Epithelial cell of alveolus of lung (primary cell): ENCODE measurements around the gene SIGLEC12. TPM values are rescaled to one million over a fixed set of nuclear protein-coding genes. Genes with fewer than 3 reads are reported as not detected.

Experiments
- total RNA-seq: library from RNA; depleted of rRNA; stranded (reverse); fragments of >200 nt; gene quantifications from 2 replicates; pipeline ENCODE4 v1.2.1, GENCODE V29; 2015

SIGLEC12 gene
- not detected in 2 replicates for total RNA-seq

GRCh38 chr19:51501594-51502263, at the start of gene SIGLEC12:
SIGLEC12 (minus strand) TSS chr19:51501800; CDS start chr19:51501733, 67 bp downstream.

DNA sequence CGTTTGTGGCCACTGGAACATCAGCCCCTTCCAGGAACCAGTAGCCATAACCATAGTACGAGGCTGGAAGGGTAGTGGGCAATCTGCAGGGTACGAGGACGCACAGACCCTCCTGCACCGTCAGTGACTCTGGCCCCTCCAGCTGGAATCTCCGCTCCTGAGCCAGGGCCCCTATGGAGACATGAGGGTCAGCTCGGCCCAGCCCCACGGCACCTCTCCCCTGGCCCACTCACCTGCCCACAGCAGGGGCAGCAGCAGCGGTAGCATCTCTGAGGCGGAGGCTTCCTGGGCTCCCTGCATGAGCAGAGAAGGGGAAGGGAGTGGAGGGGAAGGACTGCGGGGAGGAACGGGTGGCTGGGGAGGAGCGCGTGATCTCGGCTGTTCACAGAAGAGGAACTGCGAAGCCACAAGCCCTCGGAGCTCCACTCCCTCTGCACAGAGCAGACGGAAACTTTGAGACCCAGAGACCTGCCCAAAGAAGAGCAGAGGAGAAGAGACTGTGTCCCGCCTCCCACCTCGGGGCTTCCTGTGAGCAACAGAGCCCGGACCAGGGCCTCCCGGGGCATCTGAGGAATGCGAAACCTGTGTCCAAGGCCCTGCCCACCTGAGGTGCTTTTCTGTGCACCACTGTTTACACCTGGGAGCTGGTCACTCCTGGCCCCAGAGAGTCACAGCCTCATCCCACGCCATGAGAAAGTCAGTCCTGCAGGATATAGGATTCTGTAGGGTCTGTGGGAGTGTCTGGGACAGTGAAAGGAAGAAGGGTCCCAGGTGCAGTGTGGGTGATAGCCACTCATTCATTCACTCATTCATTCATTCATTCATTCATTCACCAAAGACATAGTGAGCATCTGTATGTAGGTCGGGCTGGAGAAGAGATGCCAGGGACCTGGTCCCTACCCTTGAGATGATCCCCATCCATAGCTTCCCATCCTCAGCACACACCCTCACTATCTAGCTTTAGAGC, 30.0 kb upstream of the SIGLEC12 start, which contains the start of gene SIGLEC6:
Gene SIGLEC6, minus strand, starts transcription at position 322 of the 967 bp plus-strand sequence. Its CDS starts 22 bp downstream, at position 300.

GRCh38 chr19:51478381-51479234, 23.0 kb downstream of the SIGLEC12 start, which contains the start of gene CEACAM18:
CEACAM18 (plus strand) TSS chr19:51478539.

DNA sequence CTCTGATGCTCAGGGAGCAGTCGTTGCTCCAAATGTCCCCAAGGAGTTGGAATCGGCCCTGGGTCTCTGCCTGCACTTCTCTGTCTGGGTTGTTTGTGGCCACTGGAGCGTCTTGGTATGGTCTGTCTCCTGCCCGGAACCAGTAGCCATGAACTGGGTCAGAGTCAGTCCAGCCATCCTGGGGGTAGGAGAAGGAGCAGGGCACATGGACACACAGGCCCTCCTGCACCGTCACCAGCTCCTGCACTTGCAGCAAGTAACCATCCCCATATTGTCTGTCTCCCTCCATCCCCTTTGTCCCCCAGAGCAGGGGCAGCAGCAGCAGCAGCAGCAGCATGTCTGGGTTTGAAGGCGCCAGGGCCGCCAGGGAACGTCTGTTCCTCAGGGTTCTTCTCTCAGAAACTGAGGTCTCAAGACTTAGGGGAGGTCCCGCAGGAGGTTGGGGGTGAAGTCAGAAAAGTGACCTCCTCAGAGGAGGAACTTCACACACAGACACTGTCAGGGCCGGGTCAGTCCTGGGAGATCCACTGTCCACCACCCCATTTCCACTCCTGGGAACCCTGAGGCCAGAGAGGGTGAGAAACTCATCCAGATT, 43.5 kb downstream of the SIGLEC12 start, which contains the start of gene SIGLEC8:
Gene SIGLEC8, minus strand, starts transcription at position 404 of the 595 bp plus-strand sequence. Its CDS starts 67 bp downstream, at position 337.

Other genes with a start within 250 kb of the SIGLEC12 start
- under 0.01 and 1.8 TPM in 2 replicates for gene IGLON5, start 190.2 kb downstream of the SIGLEC12 start, total RNA-seq
- 0.91 and 1.8 TPM in 2 replicates for gene VSIG10L, start 159.7 kb downstream of the SIGLEC12 start, total RNA-seq
- 103 and 128 TPM in 2 replicates for gene ETFB, start 135.4 kb downstream of the SIGLEC12 start, total RNA-seq
- not detected in 2 replicates for gene CLDND2, start 132.8 kb downstream of the SIGLEC12 start, total RNA-seq
- gene NKG7, start 129.1 kb downstream of the SIGLEC12 start, total RNA-seq: not detected in 2 replicates
- gene LIM2, start 113.8 kb downstream of the SIGLEC12 start, total RNA-seq: not detected in 2 replicates
- not detected in 2 replicates for gene C19orf84, start 111.2 kb downstream of the SIGLEC12 start, total RNA-seq
- not detected in 2 replicates for gene SIGLEC10, start 84.2 kb downstream of the SIGLEC12 start, total RNA-seq
- not detected in 2 replicates for gene SIGLEC8, start 43.3 kb downstream of the SIGLEC12 start, total RNA-seq
- gene CEACAM18, start 23.3 kb downstream of the SIGLEC12 start, total RNA-seq: not detected in 2 replicates
- not detected in 2 replicates for gene SIGLEC6, start 29.9 kb upstream of the SIGLEC12 start, total RNA-seq
- 2.8 and 4.6 TPM in 2 replicates for gene ZNF175, start 69.5 kb upstream of the SIGLEC12 start, total RNA-seq
- not detected in 2 replicates for gene SIGLEC5, start 128.6 kb upstream of the SIGLEC12 start, total RNA-seq
- 0.13 TPM in 1 of 2 replicates, not detected in the other for gene SIGLEC14, start 145.0 kb upstream of the SIGLEC12 start, total RNA-seq
- gene SPACA6, start 191.5 kb upstream of the SIGLEC12 start, total RNA-seq: 2.8 and 3.9 TPM in 2 replicates
- 0.52 and 1.8 TPM in 2 replicates for gene HAS1, start 222.2 kb upstream of the SIGLEC12 start, total RNA-seq